Stimulated activated naive CD8-positive, alpha-beta T cell treated with anti-CD3 and anti-CD28 coated beads, Interleukin-15, amount 100 ng/mL, for 72 hours (primary cell): ENCODE data around the gene DIO1.

Experiments used
- ATAC-seq: fragments of 150-1000 bp; cut with Tn5 transposase; 2 replicates; pipeline ENCODE4 v1.10.0; 2021; ENCODE audit warnings: mild to moderate bottlenecking, moderate library complexity
- DNase-seq, 2 donors: peaks; one replicate each; pipeline ENCODE4 v3.0.0; 2021 to 2022
- H3K27ac Mint-ChIP-seq, 2 donors: one replicate each; pipeline ENCODE4 v1.8.0; 2022; ENCODE audit warnings: mild to moderate bottlenecking in 2 of 2, mixed read lengths in 2 of 2, moderate library complexity in 2 of 2
- H3K27me3 Mint-ChIP-seq: one replicate; pipeline ENCODE4 v1.8.0; 2022; ENCODE audit warnings: mixed read lengths
- H3K4me1 Mint-ChIP-seq: one replicate; pipeline ENCODE4 v1.8.0; 2022; ENCODE audit warnings: mild to moderate bottlenecking, mixed read lengths
- H3K4me3 Mint-ChIP-seq, 2 donors: one replicate each; pipeline ENCODE4 v1.8.0; 2022; ENCODE audit warnings: mild to moderate bottlenecking in 2 of 2, mixed read lengths in 2 of 2, moderate library complexity in 1 of 2
- H3K9me3 Mint-ChIP-seq, 2 donors: one replicate each; pipeline ENCODE4 v1.8.0; 2022; ENCODE audit warnings: mixed read lengths in 2 of 2

The DIO1 gene

GRCh38 chr1:53889304-53890298 is 4.4 kb upstream of the DIO1 start, which contains the start of gene YIPF1:
YIPF1 (minus strand) TSS chr1:53889797; CDS start chr1:53888937, 860 bp downstream.
- peak within 1 kb of the TSS; percentile 96 to 98 for H3K4me3 Mint-ChIP-seq

GRCh38 chr1:53890522-53890941 is 3.5 kb upstream of the DIO1 start:
- Mint-ChIP-seq H3K27me3 (peaks cover 4% of the 10 kb centered on the region), H3K27ac (peak overlapping the region; percentile 88 to 99), H3K9me3 (no peaks in the 10 kb centered on the region), H3K4me3 (peak overlapping the region; percentile 96 to 98), H3K4me1 (peaks cover 45% of the 10 kb centered on the region)
- DNase-seq: no peak
- peak; percentile 2 for ATAC-seq

More at GRCh38 chr1:53889304-53890298, 4.4 kb upstream of the DIO1 start, which contains the start of gene YIPF1:
- peak; percentile 90 for ATAC-seq
- peak; percentile 80 to 88 for DNase-seq
- Mint-ChIP-seq H3K27me3 (no peaks in the 10 kb centered on the region), H3K4me1 (peaks cover 53% of the 10 kb centered on the region), H3K27ac (peak within 1 kb of the TSS; percentile 99), H3K9me3 (no peaks in the 10 kb centered on the region)

GRCh38 chr1:53891018-53891417 is 3.0 kb upstream of the DIO1 start:
- no peak for DNase-seq
- peaks cover 9% of the 10 kb centered on the region for H3K27me3 Mint-ChIP-seq
- H3K4me3 Mint-ChIP-seq: no peak overlapping the region
- no peak for ATAC-seq
- H3K9me3 Mint-ChIP-seq: no peaks in the 10 kb centered on the region
- no peak overlapping the region for H3K27ac Mint-ChIP-seq
- H3K4me1 Mint-ChIP-seq: peaks cover 45% of the 10 kb centered on the region

- no peak for DNase-seq
- Mint-ChIP-seq H3K4me3 (no peak overlapping the region), H3K27me3 (peaks cover 9% of the 10 kb centered on the region), H3K4me1 (peaks cover 45% of the 10 kb centered on the region), H3K9me3 (no peaks in the 10 kb centered on the region), H3K27ac (no peak overlapping the region)
- ATAC-seq: no peak
Observed at GRCh38 chr1:53891678-53892077, 2.3 kb upstream of the DIO1 start.

GRCh38 chr1:53892911-53893310 is 1.1 kb upstream of the DIO1 start:
- Mint-ChIP-seq H3K4me1 (peaks cover 45% of the 10 kb centered on the region), H3K27me3 (peaks cover 9% of the 10 kb centered on the region), H3K9me3 (no peaks in the 10 kb centered on the region), H3K4me3 (no peak overlapping the region), H3K27ac (no peak overlapping the region)
- no peak for ATAC-seq
- no peak for DNase-seq

- DNase-seq (no peak), ATAC-seq (no peak)
- H3K27me3 Mint-ChIP-seq: peaks cover 9% of the 10 kb centered on the region
- H3K4me3 Mint-ChIP-seq: no peak overlapping the region
- H3K9me3 Mint-ChIP-seq: no peaks in the 10 kb centered on the region
- peaks cover 32% of the 10 kb centered on the region for H3K4me1 Mint-ChIP-seq
- H3K27ac Mint-ChIP-seq: no peak overlapping the region
Observed at GRCh38 chr1:53894644-53895043, 657 bp downstream of the DIO1 start.

GRCh38 chr1:53895421-53895820 is 1.4 kb downstream of the DIO1 start:
- no peak overlapping the region for H3K27ac Mint-ChIP-seq
- no peak overlapping the region for H3K4me3 Mint-ChIP-seq
- no peak for ATAC-seq
- H3K27me3 Mint-ChIP-seq: peaks cover 9% of the 10 kb centered on the region
- no peak for DNase-seq
- peaks cover 26% of the 10 kb centered on the region for H3K4me1 Mint-ChIP-seq
- H3K9me3 Mint-ChIP-seq: no peaks in the 10 kb centered on the region

- no peak overlapping the region for H3K27ac Mint-ChIP-seq
- no peaks in the 10 kb centered on the region for H3K9me3 Mint-ChIP-seq
- no peak for DNase-seq
- H3K4me1 Mint-ChIP-seq: peaks cover 24% of the 10 kb centered on the region
- no peak for ATAC-seq
- H3K4me3 Mint-ChIP-seq: no peak overlapping the region
- peaks cover 9% of the 10 kb centered on the region for H3K27me3 Mint-ChIP-seq
Observed at GRCh38 chr1:53896635-53897229, 2.7 kb downstream of the DIO1 start.

- H3K27me3 Mint-ChIP-seq: peaks cover 9% of the 10 kb centered on the region
- H3K4me1 Mint-ChIP-seq: peaks cover 7% of the 10 kb centered on the region
- no peak overlapping the region for H3K4me3 Mint-ChIP-seq
- no peak overlapping the region for H3K27ac Mint-ChIP-seq
- DNase-seq: no peak
- no peak for ATAC-seq
- no peaks in the 10 kb centered on the region for H3K9me3 Mint-ChIP-seq
Observed at GRCh38 chr1:53899206-53899628, 5.2 kb downstream of the DIO1 start.

GRCh38 chr1:53899708-53900107 is 5.7 kb downstream of the DIO1 start:
- H3K9me3 Mint-ChIP-seq: no peaks in the 10 kb centered on the region
- peaks cover 7% of the 10 kb centered on the region for H3K4me1 Mint-ChIP-seq
- ATAC-seq: no peak
- H3K27ac Mint-ChIP-seq: peak overlapping the region in 1 of 2 donors; percentile 37
- no peak overlapping the region for H3K4me3 Mint-ChIP-seq
- H3K27me3 Mint-ChIP-seq: peaks cover 9% of the 10 kb centered on the region
- DNase-seq: no peak

GRCh38 chr1:53902235-53903138 is 8.5 kb downstream of the DIO1 start:
- H3K27ac Mint-ChIP-seq: peak overlapping the region in 1 of 2 donors; percentile 28
- ATAC-seq (no peak), DNase-seq (no peak)
- H3K27me3 Mint-ChIP-seq: no peaks in the 10 kb centered on the region
- H3K9me3 Mint-ChIP-seq: no peaks in the 10 kb centered on the region
- peaks cover 7% of the 10 kb centered on the region for H3K4me1 Mint-ChIP-seq
- H3K4me3 Mint-ChIP-seq: no peak overlapping the region

GRCh38 chr1:53905509-53905908 is 11.5 kb downstream of the DIO1 start:
- Mint-ChIP-seq H3K27me3 (no peaks in the 10 kb centered on the region), H3K27ac (no peak overlapping the region), H3K4me3 (no peak overlapping the region), H3K4me1 (peaks cover 7% of the 10 kb centered on the region), H3K9me3 (no peaks in the 10 kb centered on the region)
- no peak for ATAC-seq
- DNase-seq: no peak

- Mint-ChIP-seq H3K4me1 (peaks cover 4% of the 10 kb centered on the region), H3K4me3 (no peak overlapping the region), H3K27ac (no peak overlapping the region), H3K27me3 (no peaks in the 10 kb centered on the region), H3K9me3 (no peaks in the 10 kb centered on the region)
- no peak for ATAC-seq
- DNase-seq: no peak
Observed at GRCh38 chr1:53906121-53906520, 12.1 kb downstream of the DIO1 start.

GRCh38 chr1:53909946-53910345 is 16.0 kb downstream of the DIO1 start:
- Mint-ChIP-seq H3K9me3 (no peaks in the 10 kb centered on the region), H3K4me3 (no peak overlapping the region), H3K27me3 (no peaks in the 10 kb centered on the region), H3K27ac (no peak overlapping the region), H3K4me1 (peaks cover 10% of the 10 kb centered on the region)
- no peak for ATAC-seq
- DNase-seq: no peak

GRCh38 chr1:53911442-53911841 is 17.5 kb downstream of the DIO1 start:
- DNase-seq (no peak), ATAC-seq (no peak)
- H3K27me3 Mint-ChIP-seq: no peaks in the 10 kb centered on the region

More at GRCh38 chr1:53911442-53911841, 17.5 kb downstream of the DIO1 start:
- peaks cover 11% of the 10 kb centered on the region for H3K4me1 Mint-ChIP-seq
- no peaks in the 10 kb centered on the region for H3K9me3 Mint-ChIP-seq
- no peak overlapping the region for H3K4me3 Mint-ChIP-seq
- H3K27ac Mint-ChIP-seq: no peak overlapping the region
